ENCODE measurements around the gene PLEKHG4.

DNA sequence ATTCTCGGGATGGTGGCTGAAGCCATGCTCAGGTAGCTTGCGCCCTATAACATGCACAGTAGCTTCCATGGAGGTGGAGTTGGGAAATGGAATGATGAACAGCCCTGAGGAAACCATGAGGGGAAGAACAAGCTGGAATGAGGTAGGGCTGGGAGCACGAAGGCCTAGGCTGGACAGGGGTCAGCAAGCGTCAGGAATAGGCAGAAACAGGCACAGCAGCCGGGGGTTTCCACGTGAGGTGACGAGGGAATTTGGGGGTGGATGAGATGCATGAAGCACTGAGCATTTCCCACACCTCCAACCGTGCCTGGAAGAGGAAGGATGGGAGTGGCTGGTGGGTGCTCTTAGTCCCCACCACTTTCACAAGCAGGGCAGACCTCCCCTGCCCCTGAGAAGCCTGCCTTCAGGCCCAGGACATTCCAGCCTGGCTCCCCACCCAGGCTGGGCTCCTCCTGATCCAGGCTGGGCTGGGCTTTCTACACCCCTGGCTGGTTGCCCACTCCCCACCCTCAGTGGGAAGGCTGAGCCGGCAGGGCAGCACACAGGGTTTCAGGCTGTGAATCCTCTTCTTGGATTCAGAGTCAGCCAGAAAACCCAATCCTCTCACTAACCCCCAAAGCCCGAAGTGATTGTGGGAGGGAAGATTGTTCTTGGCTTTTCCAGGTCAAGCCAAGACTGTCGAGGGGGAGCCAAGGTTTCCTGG is 21.9 kb downstream of the PLEKHG4 start:
- TF ChIP-seq, protein P1, sequence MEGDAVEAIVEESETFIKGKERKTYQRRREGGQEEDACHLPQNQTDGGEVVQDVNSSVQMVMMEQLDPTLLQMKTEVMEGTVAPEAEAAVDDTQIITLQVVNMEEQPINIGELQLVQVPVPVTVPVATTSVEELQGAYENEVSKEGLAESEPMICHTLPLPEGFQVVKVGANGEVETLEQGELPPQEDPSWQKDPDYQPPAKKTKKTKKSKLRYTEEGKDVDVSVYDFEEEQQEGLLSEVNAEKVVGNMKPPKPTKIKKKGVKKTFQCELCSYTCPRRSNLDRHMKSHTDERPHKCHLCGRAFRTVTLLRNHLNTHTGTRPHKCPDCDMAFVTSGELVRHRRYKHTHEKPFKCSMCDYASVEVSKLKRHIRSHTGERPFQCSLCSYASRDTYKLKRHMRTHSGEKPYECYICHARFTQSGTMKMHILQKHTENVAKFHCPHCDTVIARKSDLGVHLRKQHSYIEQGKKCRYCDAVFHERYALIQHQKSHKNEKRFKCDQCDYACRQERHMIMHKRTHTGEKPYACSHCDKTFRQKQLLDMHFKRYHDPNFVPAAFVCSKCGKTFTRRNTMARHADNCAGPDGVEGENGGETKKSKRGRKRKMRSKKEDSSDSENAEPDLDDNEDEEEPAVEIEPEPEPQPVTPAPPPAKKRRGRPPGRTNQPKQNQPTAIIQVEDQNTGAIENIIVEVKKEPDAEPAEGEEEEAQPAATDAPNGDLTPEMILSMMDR (IDR thresholded peaks at IDR 0.05): no peak
- no peak for TF ChIP-seq POLR2A (IDR thresholded peaks at IDR 0.05; ENCODE audit: low read length)
- TF ChIP-seq, protein P2, sequence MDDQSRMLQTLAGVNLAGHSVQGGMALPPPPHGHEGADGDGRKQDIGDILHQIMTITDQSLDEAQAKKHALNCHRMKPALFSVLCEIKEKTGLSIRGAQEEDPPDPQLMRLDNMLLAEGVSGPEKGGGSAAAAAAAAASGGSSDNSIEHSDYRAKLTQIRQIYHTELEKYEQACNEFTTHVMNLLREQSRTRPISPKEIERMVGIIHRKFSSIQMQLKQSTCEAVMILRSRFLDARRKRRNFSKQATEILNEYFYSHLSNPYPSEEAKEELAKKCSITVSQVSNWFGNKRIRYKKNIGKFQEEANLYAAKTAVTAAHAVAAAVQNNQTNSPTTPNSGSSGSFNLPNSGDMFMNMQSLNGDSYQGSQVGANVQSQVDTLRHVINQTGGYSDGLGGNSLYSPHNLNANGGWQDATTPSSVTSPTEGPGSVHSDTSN (IDR thresholded peaks at IDR 0.05): no peak
- TF ChIP-seq CEBPB (IDR thresholded peaks at IDR 0.05): no peak
- TF ChIP-seq, protein P3, sequence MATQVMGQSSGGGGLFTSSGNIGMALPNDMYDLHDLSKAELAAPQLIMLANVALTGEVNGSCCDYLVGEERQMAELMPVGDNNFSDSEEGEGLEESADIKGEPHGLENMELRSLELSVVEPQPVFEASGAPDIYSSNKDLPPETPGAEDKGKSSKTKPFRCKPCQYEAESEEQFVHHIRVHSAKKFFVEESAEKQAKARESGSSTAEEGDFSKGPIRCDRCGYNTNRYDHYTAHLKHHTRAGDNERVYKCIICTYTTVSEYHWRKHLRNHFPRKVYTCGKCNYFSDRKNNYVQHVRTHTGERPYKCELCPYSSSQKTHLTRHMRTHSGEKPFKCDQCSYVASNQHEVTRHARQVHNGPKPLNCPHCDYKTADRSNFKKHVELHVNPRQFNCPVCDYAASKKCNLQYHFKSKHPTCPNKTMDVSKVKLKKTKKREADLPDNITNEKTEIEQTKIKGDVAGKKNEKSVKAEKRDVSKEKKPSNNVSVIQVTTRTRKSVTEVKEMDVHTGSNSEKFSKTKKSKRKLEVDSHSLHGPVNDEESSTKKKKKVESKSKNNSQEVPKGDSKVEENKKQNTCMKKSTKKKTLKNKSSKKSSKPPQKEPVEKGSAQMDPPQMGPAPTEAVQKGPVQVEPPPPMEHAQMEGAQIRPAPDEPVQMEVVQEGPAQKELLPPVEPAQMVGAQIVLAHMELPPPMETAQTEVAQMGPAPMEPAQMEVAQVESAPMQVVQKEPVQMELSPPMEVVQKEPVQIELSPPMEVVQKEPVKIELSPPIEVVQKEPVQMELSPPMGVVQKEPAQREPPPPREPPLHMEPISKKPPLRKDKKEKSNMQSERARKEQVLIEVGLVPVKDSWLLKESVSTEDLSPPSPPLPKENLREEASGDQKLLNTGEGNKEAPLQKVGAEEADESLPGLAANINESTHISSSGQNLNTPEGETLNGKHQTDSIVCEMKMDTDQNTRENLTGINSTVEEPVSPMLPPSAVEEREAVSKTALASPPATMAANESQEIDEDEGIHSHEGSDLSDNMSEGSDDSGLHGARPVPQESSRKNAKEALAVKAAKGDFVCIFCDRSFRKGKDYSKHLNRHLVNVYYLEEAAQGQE (IDR thresholded peaks at IDR 0.05): no peak
- no peak for TF ChIP-seq MYC (IDR thresholded peaks at IDR 0.05; ENCODE audit: borderline replicate concordance, low read length)
- TF ChIP-seq CHD2 (IDR thresholded peaks at IDR 0.05; ENCODE audit: low read length, partially characterized antibody): no peak
- no peak for TF ChIP-seq RCOR1 (IDR thresholded peaks at IDR 0.05; ENCODE audit: low read depth, low read length)
- TF ChIP-seq RFX5 (IDR thresholded peaks at IDR 0.05): no peak
- TF ChIP-seq KDM1A (IDR thresholded peaks at IDR 0.05; ENCODE audit: low read depth): no peak
- no peak for TF ChIP-seq BHLHE40 (IDR thresholded peaks at IDR 0.05; ENCODE audit: low read depth, low read length)
- TF ChIP-seq, protein P4, sequence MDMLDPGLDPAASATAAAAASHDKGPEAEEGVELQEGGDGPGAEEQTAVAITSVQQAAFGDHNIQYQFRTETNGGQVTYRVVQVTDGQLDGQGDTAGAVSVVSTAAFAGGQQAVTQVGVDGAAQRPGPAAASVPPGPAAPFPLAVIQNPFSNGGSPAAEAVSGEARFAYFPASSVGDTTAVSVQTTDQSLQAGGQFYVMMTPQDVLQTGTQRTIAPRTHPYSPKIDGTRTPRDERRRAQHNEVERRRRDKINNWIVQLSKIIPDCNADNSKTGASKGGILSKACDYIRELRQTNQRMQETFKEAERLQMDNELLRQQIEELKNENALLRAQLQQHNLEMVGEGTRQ (IDR thresholded peaks at IDR 0.05): no peak
- no peak for TF ChIP-seq RAD21 (conservative IDR thresholded peaks at IDR 0.05 in 1 of 2, IDR thresholded peaks at IDR 0.05 in 1 of 2)

Measured in A549 (cell line).